ENCODE data around the gene S100PBP.

The S100PBP gene

DNA sequence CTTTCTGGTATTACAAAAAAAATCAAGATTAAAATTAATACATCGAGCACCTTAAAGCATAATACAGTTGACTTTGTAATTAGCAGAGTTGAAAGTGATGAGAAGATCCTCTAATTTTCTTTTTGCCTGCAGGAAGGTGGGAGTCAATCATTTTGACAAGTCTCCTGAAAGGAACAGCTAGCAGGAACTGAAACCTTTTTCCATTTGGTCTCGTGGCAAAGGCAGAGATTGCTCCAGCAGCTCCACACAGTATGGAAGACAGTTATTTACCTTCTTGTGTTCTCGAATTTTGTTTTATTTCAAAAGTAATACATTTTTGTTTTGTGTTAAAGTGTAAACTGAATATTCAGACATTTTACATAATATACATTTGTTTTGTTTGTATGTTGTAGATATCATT is 7.7 kb downstream of the S100PBP start:
- DNase-seq = no peak

- peak in 1 of 58 donors; percentile 18 for DNase-seq
Observed at GRCh38 chr1:32828341-32828740, 10.9 kb downstream of the S100PBP start.

GRCh38 chr1:32830092-32830852 is 12.8 kb downstream of the S100PBP start:
- DNase-seq = no peak

DNA sequence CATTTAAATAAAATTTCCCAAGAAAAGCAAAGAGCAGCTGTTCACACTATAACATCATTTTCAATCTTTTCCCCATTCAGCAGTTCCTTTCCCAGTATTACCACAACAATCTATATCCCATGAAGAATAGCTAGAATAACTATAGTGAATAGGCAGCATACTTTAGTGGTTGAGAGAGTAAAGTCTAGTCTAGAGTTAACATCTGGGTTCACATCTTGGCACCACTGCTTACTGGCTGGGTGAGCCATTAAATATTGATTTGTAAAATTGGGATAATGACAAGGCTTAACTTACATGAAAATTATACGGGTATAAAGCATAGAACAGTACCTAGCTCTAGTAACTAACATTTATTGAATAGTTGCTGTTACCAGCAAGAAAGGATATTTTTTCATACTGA is 14.4 kb downstream of the S100PBP start:
- DNase-seq = no peak

GRCh38 chr1:32848354-32849063 is 31.1 kb downstream of the S100PBP start:
- DNase-seq = no peak

DNA sequence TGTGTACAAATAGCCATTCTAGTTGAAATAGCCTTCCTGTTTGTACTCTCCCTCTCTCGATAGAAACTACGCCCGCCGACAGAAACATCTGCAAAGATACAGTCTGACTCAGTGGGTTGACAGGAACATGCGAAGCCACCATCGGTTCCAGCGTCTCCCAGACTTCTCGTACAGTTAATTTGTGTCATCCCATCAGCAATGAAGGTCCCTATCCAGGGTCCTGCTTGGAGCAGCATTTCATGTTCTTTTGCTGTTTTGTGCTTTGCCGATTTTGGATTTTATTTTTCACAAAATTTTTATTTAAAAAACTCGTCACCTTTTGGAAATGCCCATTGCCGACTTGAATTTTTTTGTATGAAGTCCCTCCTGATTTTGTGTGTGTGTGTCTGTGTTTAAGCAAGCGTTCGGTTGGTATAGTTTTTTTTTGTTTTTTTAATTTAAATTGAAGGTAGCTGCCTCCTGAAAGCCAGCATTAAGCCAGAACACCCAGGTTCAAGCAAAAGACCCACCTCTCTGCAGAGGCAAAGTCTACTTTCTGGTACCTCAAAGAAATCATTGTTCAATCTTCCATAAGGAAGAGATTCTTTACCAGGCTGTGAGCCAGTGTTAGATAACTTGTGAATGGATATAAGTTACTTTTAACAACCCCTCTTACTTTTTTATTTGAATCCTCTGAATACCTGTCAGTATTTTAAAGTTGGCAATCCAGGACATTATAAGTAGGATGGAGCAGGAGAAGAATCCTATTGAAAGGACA is 38.6 kb downstream of the S100PBP start:
- no peak for DNase-seq

GRCh38 chr1:32858136-32858535 is 40.7 kb downstream of the S100PBP start:
- no peak for DNase-seq

GRCh38 chr1:32858791-32859190 is 41.3 kb downstream of the S100PBP start:
- DNase-seq = no peak

DNA sequence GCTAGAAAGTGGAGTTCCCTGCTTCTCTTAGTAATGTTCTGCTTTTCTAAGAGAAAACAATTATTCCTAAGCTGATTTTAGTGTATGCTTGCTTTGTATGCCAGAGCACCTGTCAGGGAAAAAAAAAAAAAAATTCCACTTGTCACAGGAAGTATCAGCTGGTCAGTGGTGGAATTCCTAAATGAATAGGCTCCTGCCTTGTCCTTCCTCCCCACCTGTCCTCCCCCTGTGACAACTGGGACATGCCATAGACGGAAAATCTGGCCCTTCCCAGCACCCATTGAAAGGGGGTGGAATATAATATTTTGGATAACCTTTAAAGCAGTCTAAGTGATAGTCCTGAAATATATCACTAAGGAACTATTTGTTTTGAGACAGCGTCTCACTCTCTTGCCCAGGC is 42.5 kb downstream of the S100PBP start:
- DNase-seq = no peak

DNA sequence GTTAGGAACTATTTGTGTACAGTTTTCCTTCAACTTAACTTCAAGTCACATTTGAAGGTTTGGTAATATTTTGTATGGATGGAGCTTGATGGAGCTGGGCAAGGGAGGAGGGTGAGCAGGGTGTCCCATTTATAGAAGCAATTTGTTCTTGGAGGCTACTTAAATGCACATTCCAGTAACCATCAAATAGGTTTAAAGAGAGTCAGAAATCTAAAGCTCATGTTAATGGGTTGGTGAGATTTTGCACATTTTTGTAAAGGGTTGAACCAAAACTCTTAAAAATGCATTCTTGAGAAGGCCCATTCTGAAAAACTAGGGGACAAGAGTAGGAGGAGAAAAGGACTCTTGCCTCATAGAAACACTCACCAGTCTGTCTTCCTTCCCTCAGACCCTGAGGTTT is 43.1 kb downstream of the S100PBP start:
- no peak for DNase-seq

GRCh38 chr1:32861904-32862695 is 44.6 kb downstream of the S100PBP start:
- peak in 29 of 58 donors; percentile 14 to 78 (median 39) for DNase-seq

- DNase-seq = no peak
Observed at GRCh38 chr1:32863218-32863880, 45.9 kb downstream of the S100PBP start.

DNA sequence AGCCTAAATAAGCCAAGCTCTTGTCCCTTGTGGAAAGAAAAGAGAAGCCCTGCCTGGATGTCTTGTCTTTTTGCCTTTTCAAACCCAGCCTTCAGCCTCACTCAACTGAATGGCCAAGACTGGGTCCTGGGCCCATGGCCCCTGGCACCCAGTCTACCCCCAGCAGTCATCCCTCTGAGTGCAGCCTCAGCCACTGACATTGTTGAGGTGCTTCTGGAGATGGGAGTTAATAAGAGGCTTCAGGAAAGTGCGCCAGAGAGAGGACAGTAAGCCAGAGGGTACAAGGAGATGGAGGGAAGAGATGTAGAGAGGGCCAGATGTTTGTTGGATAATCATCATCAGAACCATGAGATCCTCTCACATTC is 46.4 kb downstream of the S100PBP start:
- no peak for DNase-seq

DNA sequence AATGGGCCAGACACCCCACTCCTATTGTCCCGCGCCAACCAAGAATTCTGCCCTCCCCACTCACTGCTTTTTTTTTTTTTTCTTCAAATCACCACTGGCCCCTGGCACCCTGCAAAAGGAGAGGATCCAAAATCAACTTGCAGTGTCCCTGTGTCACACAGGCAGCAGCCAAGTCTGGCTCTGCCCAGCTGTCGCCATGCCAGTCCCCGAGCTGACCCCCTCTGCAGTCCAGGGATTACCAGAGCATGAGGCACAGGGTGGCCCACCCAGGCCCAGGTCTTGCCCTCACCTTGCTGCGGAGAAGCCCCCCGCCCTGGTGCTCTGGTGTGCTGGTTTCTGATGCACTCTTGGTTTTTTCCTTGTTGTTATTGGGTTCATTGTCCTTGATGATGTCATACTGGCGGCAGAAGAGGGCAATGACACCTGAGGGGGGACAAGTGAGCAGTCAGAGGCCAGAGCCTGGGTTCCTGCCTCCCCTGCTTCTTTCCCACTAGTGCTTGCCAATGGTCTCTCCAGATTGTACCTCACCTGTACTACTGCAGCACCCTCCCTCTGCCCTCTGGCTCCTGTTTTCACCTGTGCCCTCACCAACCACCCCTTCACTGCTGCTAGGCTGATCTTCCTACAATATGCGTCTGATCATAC is 47.0 kb downstream of the S100PBP start:
- no peak for DNase-seq

DNA sequence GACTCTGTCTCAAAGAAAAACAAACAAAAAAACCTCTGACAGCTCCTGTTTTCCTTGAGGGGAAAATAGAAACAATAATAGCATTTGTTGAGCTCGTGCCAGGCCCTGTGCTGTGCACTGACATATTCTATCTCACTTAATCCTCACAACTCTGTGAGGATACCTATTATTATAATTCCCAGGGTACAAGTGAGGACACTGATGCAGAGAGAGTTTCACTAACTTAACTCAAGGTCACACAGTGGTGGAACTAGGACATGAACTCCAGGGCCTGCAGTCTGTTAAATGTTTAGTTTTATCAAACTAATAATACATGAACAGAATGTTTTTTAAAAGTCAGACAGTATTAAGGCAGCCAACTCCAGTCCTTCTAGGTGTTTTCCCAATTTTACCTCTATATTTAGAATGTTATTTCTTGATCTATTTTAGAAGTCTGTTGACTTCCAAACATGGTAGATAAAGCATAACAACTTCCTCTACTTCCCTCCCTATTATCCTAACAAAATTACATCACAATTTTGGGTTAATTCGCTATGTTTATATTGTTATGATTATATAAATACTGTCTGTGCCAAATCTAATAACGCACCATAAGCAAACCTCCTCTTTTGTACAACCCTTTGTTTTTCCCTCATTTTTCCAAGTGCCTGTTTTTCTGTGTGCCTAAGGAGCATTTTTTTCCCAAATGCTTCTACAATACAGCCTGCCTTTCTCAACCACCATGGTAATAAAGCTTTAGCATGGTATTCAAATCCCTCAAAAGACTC is 48.4 kb downstream of the S100PBP start:
- no peak for DNase-seq

DNA sequence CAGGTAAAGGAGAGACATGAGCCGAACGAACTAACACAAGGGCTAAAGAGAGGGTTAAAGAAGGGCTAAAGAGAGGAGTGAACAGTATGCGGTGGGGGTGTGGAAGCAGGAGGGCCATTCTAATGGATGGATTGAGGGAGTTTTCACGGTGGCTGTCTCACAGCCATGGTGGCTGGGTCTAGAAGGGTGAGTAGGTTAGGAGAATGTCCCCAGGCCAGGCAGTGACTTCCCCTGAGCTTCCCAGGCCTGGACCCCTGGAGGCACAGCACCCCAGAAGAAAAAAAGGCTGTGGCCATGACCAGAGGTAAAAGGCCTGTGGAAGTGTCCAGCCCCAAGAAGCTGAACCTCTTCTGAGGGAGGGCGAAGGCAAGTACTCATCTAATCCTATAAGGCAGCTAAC is 49.7 kb downstream of the S100PBP start:
- DNase-seq = no peak

DNA sequence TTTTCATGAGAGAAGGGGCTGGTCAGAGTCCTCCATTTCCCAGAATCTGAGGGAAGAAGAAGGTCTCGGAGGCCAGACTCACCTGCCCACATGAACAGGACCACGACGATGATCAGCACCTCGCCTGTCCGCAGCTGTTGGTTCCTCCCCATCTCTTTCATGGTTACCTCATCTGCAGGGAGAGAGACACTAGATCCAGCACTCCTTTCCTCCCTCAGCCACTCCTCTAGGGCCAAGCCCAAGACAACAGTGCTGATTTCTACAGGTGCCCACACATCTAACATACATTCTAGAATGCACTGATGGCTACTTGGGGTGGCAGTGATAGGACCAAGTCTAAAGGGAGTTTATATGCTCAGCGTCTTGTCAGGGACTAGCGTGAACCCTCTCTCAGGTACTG is 50.2 kb downstream of the S100PBP start:
- DNase-seq = no peak

DNA sequence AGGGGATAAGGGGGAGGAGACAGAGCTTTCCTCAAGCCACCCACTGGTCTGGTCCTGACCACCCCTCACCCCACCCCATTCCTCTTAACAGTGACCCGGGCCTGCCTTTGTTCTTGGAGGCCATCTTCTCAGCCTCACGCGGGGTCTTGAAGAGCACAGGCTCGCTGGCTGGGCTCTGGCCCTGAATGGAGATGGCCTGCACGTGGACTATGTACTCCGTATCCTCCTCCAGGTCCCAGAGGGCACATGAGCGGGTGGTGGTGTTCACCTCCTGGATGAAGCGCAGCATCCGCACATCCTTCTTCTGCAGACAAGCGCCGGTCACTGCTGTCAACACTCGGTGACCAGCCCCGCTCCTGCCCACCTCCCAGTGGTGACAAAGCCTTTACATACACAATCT is 50.6 kb downstream of the S100PBP start:
- DNase-seq = no peak

DNA sequence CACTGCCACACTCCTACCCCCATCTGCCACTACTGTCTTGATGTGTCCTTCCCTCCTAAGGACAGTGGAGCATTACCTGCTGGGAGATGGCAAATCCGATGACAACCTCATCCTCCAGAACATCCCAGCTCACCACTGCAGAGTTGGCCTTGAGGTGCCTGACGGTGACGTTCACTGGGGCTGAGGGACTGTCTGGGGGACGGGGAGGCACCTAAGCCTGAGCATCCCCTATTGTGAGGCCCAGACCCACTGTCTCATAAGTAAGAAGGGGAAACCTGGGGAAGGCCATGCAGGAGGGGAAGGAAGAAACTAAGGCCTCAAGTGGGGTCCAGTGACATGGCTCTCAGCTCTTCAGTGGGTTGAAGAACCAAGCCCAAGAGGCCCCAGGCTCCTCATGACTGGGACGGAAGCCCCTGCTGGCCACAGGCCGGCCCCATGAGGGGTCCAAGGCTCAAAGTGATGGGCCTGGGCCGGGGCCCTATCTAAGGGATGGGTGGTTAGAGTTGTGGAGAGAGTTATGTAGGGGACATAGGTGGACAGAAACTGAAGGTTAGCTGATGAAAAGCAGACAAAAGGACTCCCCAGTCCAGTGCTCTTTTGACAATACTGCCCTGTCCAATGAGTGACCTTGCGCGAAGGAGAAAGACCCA is 51.5 kb downstream of the S100PBP start:
- no peak for DNase-seq
